GM23338 (cell line): ENCODE data around the gene GMEB2. TPM values are rescaled to one million over a fixed set of nuclear protein-coding genes. Genes with fewer than 3 reads are reported as not detected.
"Not testable (repeated sequence)": the region's sequence is repeated elsewhere in the genome, so short reads cannot be mapped to it uniquely, and the experiment has no call there.

Source experiments
- ATAC-seq: fragments of 200-7000 bp; cut with Tn5 transposase; 3 replicates; pipeline ENCODE4 v1.9.1; 2020
- DNase-seq: peaks from one replicate; pipeline ENCODE4 v3.0.0-alpha.2; 2015; ENCODE audit warnings: low spot score
- H2AFZ ChIP-seq: fragments of 200-600 bp; sonication (generic); 2 replicates; pipeline ENCODE4 v1.8.0; 2016; ENCODE audit warnings: antibody characterized with exemption, mild to moderate bottlenecking, moderate library complexity
- H3F3A ChIP-seq: fragments of 200-600 bp; sonication (generic); replicated peaks from 2 replicates; pipeline ENCODE4 v1.8.0; 2017; ENCODE audit warnings: antibody characterized with exemption, mixed run types, low read depth
- H3K27ac ChIP-seq: fragments of 200-600 bp; sonication (generic); 2 replicates; pipeline ENCODE4 v1.6.1; 2016; ENCODE audit warnings: low read depth
- H3K27me3 ChIP-seq: fragments of 200-600 bp; sonication (generic); 2 replicates; pipeline ENCODE4 v1.8.0; 2016; ENCODE audit warnings: mild to moderate bottlenecking, mixed run types, moderate library complexity; ENCODE audit not compliant: insufficient read depth
- H3K36me3 ChIP-seq: fragments of 200-600 bp; sonication (generic); 2 replicates; pipeline ENCODE4 v1.8.0; 2016; ENCODE audit warnings: mild to moderate bottlenecking; ENCODE audit not compliant: insufficient read depth
- H3K4me1 ChIP-seq: fragments of 200-600 bp; sonication (generic); 2 replicates; pipeline ENCODE4 v1.8.0; 2016; ENCODE audit warnings: mild to moderate bottlenecking, moderate library complexity; ENCODE audit not compliant: insufficient read depth
- H3K4me2 ChIP-seq: fragments of 200-600 bp; sonication (generic); 2 replicates; pipeline ENCODE4 v1.7.1; 2017; ENCODE audit warnings: mixed run types
- H3K4me3 ChIP-seq: fragments of 200-600 bp; sonication (generic); 2 replicates; pipeline ENCODE4 v1.6.1; 2016; ENCODE audit warnings: mixed run types
- H3K79me2 ChIP-seq: fragments of 200-600 bp; sonication (generic); replicated peaks from 2 replicates; pipeline ENCODE4 v1.8.0; 2017; ENCODE audit warnings: mild to moderate bottlenecking; ENCODE audit not compliant: insufficient read depth
- H3K9me2 ChIP-seq: fragments of 200-600 bp; sonication (generic); 2 replicates; pipeline ENCODE4 v1.8.0; 2017; ENCODE audit not compliant: insufficient read depth
- H4K20me1 ChIP-seq: fragments of 200-600 bp; sonication (generic); replicated peaks from 2 replicates; pipeline ENCODE4 v1.8.0; 2017; ENCODE audit warnings: mild to moderate bottlenecking; ENCODE audit not compliant: insufficient read depth
- H3K27ac Mint-ChIP-seq: 2 replicates; pipeline ENCODE4 v1.8.0; 2020; ENCODE audit warnings: inconsistent platforms, mild to moderate bottlenecking, moderate library complexity, mixed read lengths
- H3K27me3 Mint-ChIP-seq: 3 replicates; pipeline ENCODE4 v1.8.0; 2022; ENCODE audit warnings: low read depth, mild to moderate bottlenecking, moderate library complexity, mixed read lengths, inconsistent platforms; ENCODE audit not compliant: insufficient read depth, poor library complexity
- H3K36me3 Mint-ChIP-seq: 3 replicates; pipeline ENCODE4 v1.8.0; 2021; ENCODE audit warnings: low read depth, mild to moderate bottlenecking, inconsistent platforms, moderate library complexity, mixed read lengths
- H3K4me1 Mint-ChIP-seq: 3 replicates; pipeline ENCODE4 v1.8.0; 2020; ENCODE audit warnings: mild to moderate bottlenecking, inconsistent platforms, mixed read lengths
- H3K4me3 Mint-ChIP-seq: 3 replicates; pipeline ENCODE4 v1.8.0; 2021; ENCODE audit warnings: moderate library complexity, mild to moderate bottlenecking, inconsistent platforms, mixed read lengths
- H3K9me3 Mint-ChIP-seq: 3 replicates; pipeline ENCODE4 v1.8.0; 2020; ENCODE audit warnings: moderate library complexity, mild to moderate bottlenecking, inconsistent platforms, mixed read lengths
- CREB1 ChIP-seq: fragments of 250-450 bp; sonication (Bioruptor Pico); IDR thresholded peaks from 2 replicates; pipeline ENCODE4 v1.5.0; 2020; ENCODE audit warnings: low read depth, mild to moderate bottlenecking, moderate library complexity
- EZH2 ChIP-seq: fragments of 200-600 bp; sonication (generic); IDR thresholded peaks from one replicate; pipeline ENCODE4 v1.8.0; 2017; ENCODE audit warnings: antibody characterized with exemption, mild to moderate bottlenecking, low read depth; ENCODE audit not compliant: unreplicated experiment
- EZH2phosphoT487 ChIP-seq: fragments of 200-600 bp; sonication (generic); IDR thresholded peaks from one replicate; pipeline ENCODE4 v1.8.1; 2018; ENCODE audit warnings: antibody characterized with exemption; ENCODE audit not compliant: unreplicated experiment
- JUNB ChIP-seq: IDR thresholded peaks from one replicate; pipeline ENCODE4 v1.6.1; 2016; ENCODE audit warnings: antibody characterized with exemption; ENCODE audit not compliant: unreplicated experiment
- POLR2AphosphoS5 ChIP-seq: IDR thresholded peaks from 2 replicates; pipeline ENCODE4 v1.6.1; 2016; ENCODE audit warnings: antibody characterized with exemption, low read depth
- STAT1 ChIP-seq: IDR thresholded peaks from one replicate; pipeline ENCODE4 v1.6.1; 2016; ENCODE audit warnings: antibody characterized with exemption; ENCODE audit not compliant: unreplicated experiment
- ZNF331 ChIP-seq: fragments of 250-450 bp; sonication (Bioruptor Pico); IDR thresholded peaks from 2 replicates; pipeline ENCODE4 v1.5.0; 2020; ENCODE audit warnings: low read depth, mild to moderate bottlenecking, moderate library complexity
- polyA plus RNA-seq: library from polyadenylated mRNA; unstranded; fragments of >200 nt; fragmentation: Nextera tagmentation; extraction: Ambion mirVana; gene quantifications from 2 replicates; pipeline ENCODE4 v1.2.1, GENCODE V29; 2016
- total RNA-seq: library from RNA; depleted of rRNA; stranded (reverse); fragments of >200 nt; shearing (Covaris generic); gene quantifications from 2 replicates; pipeline ENCODE4 v1.2.3, GENCODE V29; 2014
- TF ChIP-seq, protein P1 (sequence below): fragments of 250-450 bp; sonication (Bioruptor Pico); IDR thresholded peaks from 2 replicates; pipeline ENCODE4 v1.5.0; 2020; ENCODE audit warnings: mild to moderate bottlenecking, moderate library complexity

GMEB2 gene
- total and polyA plus RNA-seq, 2 experiments from 2014 or later: 4.4 to 20.6 TPM

DNA sequence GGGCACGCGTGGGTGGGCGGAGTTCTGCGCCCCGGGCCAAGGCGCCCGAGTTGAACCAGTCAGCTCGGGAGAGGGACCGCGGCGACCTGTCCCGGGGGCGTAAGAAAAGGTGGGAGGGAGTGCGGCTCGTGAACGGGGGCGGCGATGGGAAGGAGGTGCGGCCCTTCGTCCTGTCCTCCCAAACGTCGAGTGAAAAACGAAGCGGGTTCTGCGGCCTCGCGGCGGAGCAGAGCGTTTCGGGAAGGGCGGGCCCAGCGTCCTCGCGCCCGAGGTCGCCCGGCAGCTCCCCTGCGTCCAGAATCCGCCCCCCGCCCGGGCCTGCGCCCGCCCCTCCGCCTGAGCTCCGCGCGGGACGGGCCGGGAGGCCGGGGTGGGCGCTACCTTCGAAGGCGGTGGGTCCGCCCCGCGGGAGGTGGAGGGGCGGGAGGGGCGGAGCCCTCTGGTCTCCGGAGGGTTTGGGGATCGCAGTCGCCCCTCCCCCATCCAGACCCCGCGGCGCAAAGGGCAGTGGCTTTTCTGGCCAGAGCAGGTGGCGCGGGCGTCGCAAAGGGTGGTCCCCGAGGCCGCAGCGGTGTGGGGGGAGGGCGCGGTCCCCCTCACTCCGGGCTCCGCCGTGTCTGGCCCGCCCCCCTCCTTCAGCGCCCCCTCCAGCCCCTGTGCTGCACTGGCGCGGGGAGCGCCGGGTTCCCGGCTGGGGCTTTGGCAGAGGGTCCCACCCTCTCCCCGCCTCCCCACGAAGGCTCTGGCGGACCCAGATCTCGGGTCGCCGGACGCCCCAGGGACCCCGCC, 25.5 kb upstream of the GMEB2 start (continued):
- TF ChIP-seq ZNF331 (CRISPR knock-in tag): no peak

DNA sequence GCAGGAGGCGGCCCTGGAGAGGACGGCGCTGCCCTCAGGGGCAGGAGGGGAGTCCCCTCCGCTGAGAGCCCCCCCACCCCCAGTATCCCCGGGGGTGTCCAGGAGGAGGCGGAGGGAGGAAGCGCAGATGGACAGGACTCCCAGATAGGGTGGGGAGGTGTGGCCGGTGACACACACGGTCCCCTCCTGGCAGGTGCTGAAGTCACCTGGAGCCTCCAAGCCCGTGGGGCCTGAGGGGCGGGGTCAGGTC, 25.0 kb upstream of the GMEB2 start:
- Histone ChIP-seq H3K36me3 (no peaks in the 10 kb centered on the region), H3K9me2 (no peaks in the 10 kb centered on the region), H3K27ac (no peak overlapping the region), H3K4me2 (peak overlapping the region; percentile 83), H3K27me3 (no peaks in the 10 kb centered on the region), H4K20me1 (no peaks in the 10 kb centered on the region; the same call in 1 of the 2 replicates), H3K79me2 (0 out of 2 replicates have a peak, but pooled peaks cover 3% of the 10 kb centered on the region), H3K4me1 (peaks cover 13% of the 10 kb centered on the region), H2AFZ (0 out of 2 replicates have a peak overlapping the region, but pooled peaks have one; percentile 14), H3F3A (peaks cover 6% of the 10 kb centered on the region; the same call in 1 of the 2 replicates), H3K4me3 (peak overlapping the region; percentile 85)
- no peaks in the 10 kb centered on the region for H3K9me3 Mint-ChIP-seq
- peaks cover 20% of the 10 kb centered on the region for H3K4me1 Mint-ChIP-seq
- no peak overlapping the region for H3K27ac Mint-ChIP-seq
- TF ChIP-seq EZH2phosphoT487 (no peak), EZH2 (no peak), CREB1 (no peak)
- no peaks in the 10 kb centered on the region; the same call in 2 of the 3 replicates for H3K36me3 Mint-ChIP-seq
- DNase-seq: peak; percentile 31
- peaks cover 9% of the 10 kb centered on the region for H3K27me3 Mint-ChIP-seq
- no peak for ATAC-seq
- peak overlapping the region; percentile 79 for H3K4me3 Mint-ChIP-seq

- H3K27ac Mint-ChIP-seq, DNase-seq, H3F3A ChIP-seq, H3K27ac ChIP-seq, H4K20me1 ChIP-seq, H3K79me2 ChIP-seq, H3K36me3 ChIP-seq, H3K9me3 Mint-ChIP-seq, H3K4me2 ChIP-seq, H2AFZ ChIP-seq, H3K9me2 ChIP-seq, H3K36me3 Mint-ChIP-seq, H3K4me3 ChIP-seq, ATAC-seq, H3K27me3 Mint-ChIP-seq, H3K27me3 ChIP-seq, H3K4me3 Mint-ChIP-seq: not testable (repeated sequence)
- H3K4me1 ChIP-seq: peaks cover 13% of the 10 kb centered on the region
- H3K4me1 Mint-ChIP-seq: peaks cover 20% of the 10 kb centered on the region
Observed at GRCh38 chr20:63650486-63650885, 23.6 kb upstream of the GMEB2 start.

- Mint-ChIP-seq H3K27me3 (peaks cover 11% of the 10 kb centered on the region), H3K9me3 (no peaks in the 10 kb centered on the region), H3K4me1 (peaks cover 14% of the 10 kb centered on the region), H3K36me3 (peaks cover 3% of the 10 kb centered on the region; the same call in 2 of the 3 replicates), H3K4me3 (no peak overlapping the region), H3K27ac (no peak overlapping the region)
- Histone ChIP-seq H2AFZ (no peak overlapping the region), H3K79me2 (0 out of 2 replicates have a peak, but pooled peaks cover 3% of the 10 kb centered on the region), H3K4me2 (no peak overlapping the region), H4K20me1 (no peaks in the 10 kb centered on the region; the same call in 1 of the 2 replicates), H3K36me3 (no peaks in the 10 kb centered on the region), H3F3A (peaks cover 6% of the 10 kb centered on the region; the same call in 1 of the 2 replicates), H3K27me3 (no peaks in the 10 kb centered on the region), H3K27ac (no peak overlapping the region), H3K4me3 (no peak overlapping the region), H3K9me2 (no peaks in the 10 kb centered on the region), H3K4me1 (peaks cover 6% of the 10 kb centered on the region)
- DNase-seq (no peak), ATAC-seq (no peak)
- TF ChIP-seq CREB1 (no peak), JUNB (no peak), POLR2AphosphoS5 (no peak), STAT1 (no peak)
- TF ChIP-seq, protein P1, sequence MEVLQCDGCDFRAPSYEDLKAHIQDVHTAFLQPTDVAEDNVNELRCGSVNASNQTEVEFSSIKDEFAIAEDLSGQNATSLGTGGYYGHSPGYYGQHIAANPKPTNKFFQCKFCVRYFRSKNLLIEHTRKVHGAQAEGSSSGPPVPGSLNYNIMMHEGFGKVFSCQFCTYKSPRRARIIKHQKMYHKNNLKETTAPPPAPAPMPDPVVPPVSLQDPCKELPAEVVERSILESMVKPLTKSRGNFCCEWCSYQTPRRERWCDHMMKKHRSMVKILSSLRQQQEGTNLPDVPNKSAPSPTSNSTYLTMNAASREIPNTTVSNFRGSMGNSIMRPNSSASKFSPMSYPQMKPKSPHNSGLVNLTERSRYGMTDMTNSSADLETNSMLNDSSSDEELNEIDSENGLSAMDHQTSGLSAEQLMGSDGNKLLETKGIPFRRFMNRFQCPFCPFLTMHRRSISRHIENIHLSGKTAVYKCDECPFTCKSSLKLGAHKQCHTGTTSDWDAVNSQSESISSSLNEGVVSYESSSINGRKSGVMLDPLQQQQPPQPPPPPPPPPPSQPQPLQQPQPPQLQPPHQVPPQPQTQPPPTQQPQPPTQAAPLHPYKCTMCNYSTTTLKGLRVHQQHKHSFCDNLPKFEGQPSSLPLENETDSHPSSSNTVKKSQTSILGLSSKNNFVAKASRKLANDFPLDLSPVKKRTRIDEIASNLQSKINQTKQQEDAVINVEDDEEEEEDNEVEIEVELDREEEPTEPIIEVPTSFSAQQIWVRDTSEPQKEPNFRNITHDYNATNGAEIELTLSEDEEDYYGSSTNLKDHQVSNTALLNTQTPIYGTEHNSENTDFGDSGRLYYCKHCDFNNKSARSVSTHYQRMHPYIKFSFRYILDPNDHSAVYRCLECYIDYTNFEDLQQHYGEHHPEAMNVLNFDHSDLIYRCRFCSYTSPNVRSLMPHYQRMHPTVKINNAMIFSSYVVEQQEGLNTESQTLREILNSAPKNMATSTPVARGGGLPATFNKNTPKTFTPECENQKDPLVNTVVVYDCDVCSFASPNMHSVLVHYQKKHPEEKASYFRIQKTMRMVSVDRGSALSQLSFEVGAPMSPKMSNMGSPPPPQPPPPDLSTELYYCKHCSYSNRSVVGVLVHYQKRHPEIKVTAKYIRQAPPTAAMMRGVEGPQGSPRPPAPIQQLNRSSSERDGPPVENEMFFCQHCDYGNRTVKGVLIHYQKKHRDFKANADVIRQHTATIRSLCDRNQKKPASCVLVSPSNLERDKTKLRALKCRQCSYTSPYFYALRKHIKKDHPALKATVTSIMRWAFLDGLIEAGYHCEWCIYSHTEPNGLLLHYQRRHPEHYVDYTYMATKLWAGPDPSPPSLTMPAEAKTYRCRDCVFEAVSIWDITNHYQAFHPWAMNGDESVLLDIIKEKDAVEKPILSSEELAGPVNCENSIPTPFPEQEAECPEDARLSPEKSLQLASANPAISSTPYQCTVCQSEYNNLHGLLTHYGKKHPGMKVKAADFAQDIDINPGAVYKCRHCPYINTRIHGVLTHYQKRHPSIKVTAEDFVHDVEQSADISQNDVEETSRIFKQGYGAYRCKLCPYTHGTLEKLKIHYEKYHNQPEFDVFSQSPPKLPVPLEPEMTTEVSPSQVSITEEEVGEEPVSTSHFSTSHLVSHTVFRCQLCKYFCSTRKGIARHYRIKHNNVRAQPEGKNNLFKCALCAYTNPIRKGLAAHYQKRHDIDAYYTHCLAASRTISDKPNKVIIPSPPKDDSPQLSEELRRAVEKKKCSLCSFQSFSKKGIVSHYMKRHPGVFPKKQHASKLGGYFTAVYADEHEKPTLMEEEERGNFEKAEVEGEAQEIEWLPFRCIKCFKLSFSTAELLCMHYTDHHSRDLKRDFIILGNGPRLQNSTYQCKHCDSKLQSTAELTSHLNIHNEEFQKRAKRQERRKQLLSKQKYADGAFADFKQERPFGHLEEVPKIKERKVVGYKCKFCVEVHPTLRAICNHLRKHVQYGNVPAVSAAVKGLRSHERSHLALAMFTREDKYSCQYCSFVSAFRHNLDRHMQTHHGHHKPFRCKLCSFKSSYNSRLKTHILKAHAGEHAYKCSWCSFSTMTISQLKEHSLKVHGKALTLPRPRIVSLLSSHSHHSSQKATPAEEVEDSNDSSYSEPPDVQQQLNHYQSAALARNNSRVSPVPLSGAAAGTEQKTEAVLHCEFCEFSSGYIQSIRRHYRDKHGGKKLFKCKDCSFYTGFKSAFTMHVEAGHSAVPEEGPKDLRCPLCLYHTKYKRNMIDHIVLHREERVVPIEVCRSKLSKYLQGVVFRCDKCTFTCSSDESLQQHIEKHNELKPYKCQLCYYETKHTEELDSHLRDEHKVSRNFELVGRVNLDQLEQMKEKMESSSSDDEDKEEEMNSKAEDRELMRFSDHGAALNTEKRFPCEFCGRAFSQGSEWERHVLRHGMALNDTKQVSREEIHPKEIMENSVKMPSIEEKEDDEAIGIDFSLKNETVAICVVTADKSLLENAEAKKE (CRISPR knock-in tag): no peak
Observed at GRCh38 chr20:63648895-63649589, 22.1 kb upstream of the GMEB2 start.
